Measurements from ENCODE around the gene RECK.

The RECK gene

GRCh38 chr9:36030871-36031270 lies 5.8 kb upstream of the RECK start:
- Histone ChIP-seq H3K4me3 (ENCODE audit: low read length) (no peak overlapping the region), H3K27me3 (replicated peaks; ENCODE audit: control insufficient read depth, insufficient read depth, low read length) (no peaks in the 10 kb centered on the region), H3K36me3 (ENCODE audit: control insufficient read depth, insufficient read depth, low read length, severe bottlenecking) (no peaks in the 10 kb centered on the region), H3K9me3 (ENCODE audit: control insufficient read depth, low read length) (no peaks in the 10 kb centered on the region), H3K9ac (ENCODE audit: low read length) (peak overlapping the region; percentile 68), H3K4me1 (ENCODE audit: control insufficient read depth, insufficient read depth, low read length) (peaks cover 41% of the 10 kb centered on the region)
- DNase-seq (ENCODE audit: low read depth): peak; percentile 33

GRCh38 chr9:36031774-36032555 lies 4.7 kb upstream of the RECK start:
- H3K4me1 ChIP-seq (ENCODE audit: control insufficient read depth, insufficient read depth, low read length): peaks cover 44% of the 10 kb centered on the region
- H3K4me3 ChIP-seq (ENCODE audit: low read length): no peak overlapping the region
- H3K27me3 ChIP-seq (replicated peaks; ENCODE audit: control insufficient read depth, insufficient read depth, low read length): no peaks in the 10 kb centered on the region
- no peaks in the 10 kb centered on the region for H3K9me3 ChIP-seq (ENCODE audit: control insufficient read depth, low read length)
- no peaks in the 10 kb centered on the region for H3K36me3 ChIP-seq (ENCODE audit: control insufficient read depth, insufficient read depth, low read length, severe bottlenecking)
- H3K9ac ChIP-seq (ENCODE audit: low read length): peak overlapping the region; percentile 7
- no peak for DNase-seq (ENCODE audit: low read depth)

- Histone ChIP-seq H3K27me3 (replicated peaks; ENCODE audit: control insufficient read depth, insufficient read depth, low read length) (no peaks in the 10 kb centered on the region), H3K9ac (ENCODE audit: low read length) (no peak overlapping the region), H3K4me1 (ENCODE audit: control insufficient read depth, insufficient read depth, low read length) (peaks cover 43% of the 10 kb centered on the region), H3K36me3 (ENCODE audit: control insufficient read depth, insufficient read depth, low read length, severe bottlenecking) (no peaks in the 10 kb centered on the region), H3K9me3 (ENCODE audit: control insufficient read depth, low read length) (no peaks in the 10 kb centered on the region), H3K4me3 (ENCODE audit: low read length) (no peak overlapping the region)
- no peak for DNase-seq (ENCODE audit: low read depth)
Observed at GRCh38 chr9:36033788-36034187, 2.9 kb upstream of the RECK start.

GRCh38 chr9:36034234-36034633 lies 2.5 kb upstream of the RECK start:
- H3K9me3 ChIP-seq (ENCODE audit: control insufficient read depth, low read length): no peaks in the 10 kb centered on the region
- H3K4me1 ChIP-seq (ENCODE audit: control insufficient read depth, insufficient read depth, low read length): peaks cover 43% of the 10 kb centered on the region
- H3K4me3 ChIP-seq (ENCODE audit: low read length): no peak overlapping the region
- no peaks in the 10 kb centered on the region for H3K27me3 ChIP-seq (replicated peaks; ENCODE audit: control insufficient read depth, insufficient read depth, low read length)
- DNase-seq (ENCODE audit: low read depth): no peak
- no peak overlapping the region for H3K9ac ChIP-seq (ENCODE audit: low read length)
- H3K36me3 ChIP-seq (ENCODE audit: control insufficient read depth, insufficient read depth, low read length, severe bottlenecking): no peaks in the 10 kb centered on the region

GRCh38 chr9:36035006-36035405 lies 1.7 kb upstream of the RECK start:
- no peak overlapping the region for H3K4me3 ChIP-seq (ENCODE audit: low read length)

GRCh38 chr9:36036253-36036779 lies 397 bp upstream of the RECK start:
- Histone ChIP-seq H3K4me1 (ENCODE audit: control insufficient read depth, insufficient read depth, low read length) (peaks cover 44% of the 10 kb centered on the region), H3K4me3 (ENCODE audit: low read length) (peak overlapping the region; percentile 85), H3K27me3 (replicated peaks; ENCODE audit: control insufficient read depth, insufficient read depth, low read length) (no peaks in the 10 kb centered on the region), H3K9ac (ENCODE audit: low read length) (peak overlapping the region; percentile 48), H3K9me3 (ENCODE audit: control insufficient read depth, low read length) (no peaks in the 10 kb centered on the region), H3K36me3 (ENCODE audit: control insufficient read depth, insufficient read depth, low read length, severe bottlenecking) (no peaks in the 10 kb centered on the region)
- no peak for DNase-seq (ENCODE audit: low read depth)

More at GRCh38 chr9:36035006-36035405, 1.7 kb upstream of the RECK start:
- no peaks in the 10 kb centered on the region for H3K36me3 ChIP-seq (ENCODE audit: control insufficient read depth, insufficient read depth, low read length, severe bottlenecking)
- DNase-seq (ENCODE audit: low read depth): no peak
- no peak overlapping the region for H3K9ac ChIP-seq (ENCODE audit: low read length)
- H3K9me3 ChIP-seq (ENCODE audit: control insufficient read depth, low read length): no peaks in the 10 kb centered on the region
- peaks cover 44% of the 10 kb centered on the region for H3K4me1 ChIP-seq (ENCODE audit: control insufficient read depth, insufficient read depth, low read length)
- no peaks in the 10 kb centered on the region for H3K27me3 ChIP-seq (replicated peaks; ENCODE audit: control insufficient read depth, insufficient read depth, low read length)

GRCh38 chr9:36037549-36038122 lies 923 bp downstream of the RECK start:
- Histone ChIP-seq H3K4me3 (ENCODE audit: low read length) (peak overlapping the region; percentile 85), H3K9ac (ENCODE audit: low read length) (peak overlapping the region; percentile 92), H3K27me3 (replicated peaks; ENCODE audit: control insufficient read depth, insufficient read depth, low read length) (no peaks in the 10 kb centered on the region), H3K4me1 (ENCODE audit: control insufficient read depth, insufficient read depth, low read length) (peaks cover 39% of the 10 kb centered on the region), H3K9me3 (ENCODE audit: control insufficient read depth, low read length) (no peaks in the 10 kb centered on the region), H3K36me3 (ENCODE audit: control insufficient read depth, insufficient read depth, low read length, severe bottlenecking) (no peaks in the 10 kb centered on the region)
- no peak for DNase-seq (ENCODE audit: low read depth)

GRCh38 chr9:36039121-36039520 lies 2.4 kb downstream of the RECK start:
- peak overlapping the region; percentile 85 for H3K4me3 ChIP-seq (ENCODE audit: low read length)
- DNase-seq (ENCODE audit: low read depth): peak; percentile 29

GRCh38 chr9:36039696-36040095 lies 3.0 kb downstream of the RECK start:
- DNase-seq (ENCODE audit: low read depth): peak; percentile 80
- peak overlapping the region; percentile 92 for H3K9ac ChIP-seq (ENCODE audit: low read length)
- no peaks in the 10 kb centered on the region for H3K27me3 ChIP-seq (replicated peaks; ENCODE audit: control insufficient read depth, insufficient read depth, low read length)
- H3K9me3 ChIP-seq (ENCODE audit: control insufficient read depth, low read length): no peaks in the 10 kb centered on the region
- peak overlapping the region; percentile 85 for H3K4me3 ChIP-seq (ENCODE audit: low read length)
- H3K36me3 ChIP-seq (ENCODE audit: control insufficient read depth, insufficient read depth, low read length, severe bottlenecking): no peaks in the 10 kb centered on the region
- H3K4me1 ChIP-seq (ENCODE audit: control insufficient read depth, insufficient read depth, low read length): peaks cover 39% of the 10 kb centered on the region

More at GRCh38 chr9:36039121-36039520, 2.4 kb downstream of the RECK start:
- H3K27me3 ChIP-seq (replicated peaks; ENCODE audit: control insufficient read depth, insufficient read depth, low read length): no peaks in the 10 kb centered on the region
- peak overlapping the region; percentile 92 for H3K9ac ChIP-seq (ENCODE audit: low read length)
- H3K4me1 ChIP-seq (ENCODE audit: control insufficient read depth, insufficient read depth, low read length): peaks cover 39% of the 10 kb centered on the region
- H3K36me3 ChIP-seq (ENCODE audit: control insufficient read depth, insufficient read depth, low read length, severe bottlenecking): no peaks in the 10 kb centered on the region
- H3K9me3 ChIP-seq (ENCODE audit: control insufficient read depth, low read length): no peaks in the 10 kb centered on the region

- no peaks in the 10 kb centered on the region for H3K36me3 ChIP-seq (ENCODE audit: control insufficient read depth, insufficient read depth, low read length, severe bottlenecking)
- peaks cover 45% of the 10 kb centered on the region for H3K4me1 ChIP-seq (ENCODE audit: control insufficient read depth, insufficient read depth, low read length)
- H3K27me3 ChIP-seq (replicated peaks; ENCODE audit: control insufficient read depth, insufficient read depth, low read length): no peaks in the 10 kb centered on the region
- peak overlapping the region; percentile 74 for H3K9ac ChIP-seq (ENCODE audit: low read length)
- H3K4me3 ChIP-seq (ENCODE audit: low read length): peak overlapping the region; percentile 85
- peak; percentile 55 for DNase-seq (ENCODE audit: low read depth)
- H3K9me3 ChIP-seq (ENCODE audit: control insufficient read depth, low read length): no peaks in the 10 kb centered on the region
Observed at GRCh38 chr9:36040271-36040925, 3.7 kb downstream of the RECK start.

- no peaks in the 10 kb centered on the region for H3K9me3 ChIP-seq (ENCODE audit: control insufficient read depth, low read length)
- no peaks in the 10 kb centered on the region for H3K27me3 ChIP-seq (replicated peaks; ENCODE audit: control insufficient read depth, insufficient read depth, low read length)
- peak overlapping the region; percentile 85 for H3K4me3 ChIP-seq (ENCODE audit: low read length)
- H3K4me1 ChIP-seq (ENCODE audit: control insufficient read depth, insufficient read depth, low read length): peaks cover 54% of the 10 kb centered on the region
- DNase-seq (ENCODE audit: low read depth): no peak
- H3K36me3 ChIP-seq (ENCODE audit: control insufficient read depth, insufficient read depth, low read length, severe bottlenecking): no peaks in the 10 kb centered on the region
- peak overlapping the region; percentile 74 for H3K9ac ChIP-seq (ENCODE audit: low read length)
Observed at GRCh38 chr9:36041506-36041905, 4.8 kb downstream of the RECK start.
